H1 (cell line): ENCODE measurements around the gene HDDC3. TPM values are rescaled to one million over a fixed set of nuclear protein-coding genes. Genes with fewer than 3 reads are reported as not detected.

Experiments used
- KDM5A ChIP-seq: fragments of 200-600 bp; IDR thresholded peaks from 2 replicates; pipeline ENCODE4 v1.7.1; 2012; ENCODE audit warnings: mild to moderate bottlenecking, low read length, inconsistent platforms, mixed read lengths
- TAF7 ChIP-seq: optimal IDR thresholded peaks from 2 replicates; pipeline ENCODE3; 2011; ENCODE audit warnings: low read depth, mild to moderate bottlenecking, inconsistent platforms, low read length, moderate library complexity, borderline replicate concordance
- polyA plus RNA-seq, 7 experiments: library from polyadenylated mRNA; depleted of rRNA in 3 of 7; stranded (reverse) in 5 of 7; unstranded in 2 of 7; fragments of >200 nt in 5 of 7; fragments of 200-250 nt in 2 of 7; gene quantifications; 1 replicate in 5 of 7; 2 replicates in 1 of 7; 4 replicates in 1 of 7; pipeline versions ENCODE4 v1.2.1 to v1.2.3, GENCODE V29; 2011 to 2013; ENCODE audit warnings: missing spikeins in 2 of 7, mixed read lengths in 2 of 7
- total RNA-seq: library from RNA; stranded (reverse); fragmentation: NEBNext Ultra II Directional; extraction: Animal tissue kit (Norgen Biotek cat#: 25700); gene quantifications from 2 replicates; pipeline ENCODE4 v1.2.1, GENCODE V29; 2021
- TF ChIP-seq, protein P1 (sequence below): IDR thresholded peaks from 2 replicates; pipeline ENCODE4 v1.6.1; 2012; ENCODE audit warnings: inconsistent platforms

Gene HDDC3
- total and polyA plus RNA-seq, 2 of the 8 experiments (the other 6 are each of a cell fraction or from before 2014, with no cell fraction given): 16.3 to 16.5 TPM

- TF ChIP-seq TAF7: no peak
- TF ChIP-seq, protein P1, sequence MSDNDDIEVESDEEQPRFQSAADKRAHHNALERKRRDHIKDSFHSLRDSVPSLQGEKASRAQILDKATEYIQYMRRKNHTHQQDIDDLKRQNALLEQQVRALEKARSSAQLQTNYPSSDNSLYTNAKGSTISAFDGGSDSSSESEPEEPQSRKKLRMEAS: no peak
- no peak for TF ChIP-seq KDM5A
- TF ChIP-seq, all 59 proteins: peak for 0
These were observed 27.6 kb downstream of the HDDC3 start (continued) for GRCh38 chr15:90904746-90905145.
